ENCODE results near the gene CSMD2.

The CSMD2 gene

DNA sequence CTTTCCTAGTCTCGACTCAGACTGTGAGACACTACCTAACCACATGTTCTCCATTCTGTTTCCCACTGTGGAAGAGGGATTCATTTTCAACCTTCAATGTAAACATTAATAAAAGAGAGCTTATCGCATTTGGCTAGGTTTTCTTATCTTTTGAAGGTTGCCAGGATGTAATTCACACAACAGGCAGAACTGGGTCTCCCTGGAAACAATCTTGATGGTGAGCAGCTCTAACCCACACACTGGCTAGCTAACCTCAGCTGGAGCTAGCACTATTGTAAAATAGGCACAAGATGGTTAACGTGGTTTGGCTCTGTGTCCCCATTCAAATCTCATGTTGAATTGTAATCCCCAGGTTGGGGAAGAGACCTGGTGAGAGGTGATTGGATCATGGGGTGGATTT, 617.5 kb downstream of the CSMD2 start:
- Histone ChIP-seq H3K4me3 (ENCODE audit: low read depth in 1 of 2, low read length in 2 of 2) (no peak overlapping the region), H4K20me1 (ENCODE audit: insufficient read depth, low read length) (no peaks in the 10 kb centered on the region), H3K27me3 (ENCODE audit: insufficient read depth, low read length, poor library complexity) (no peaks in the 10 kb centered on the region), H3K79me2 (ENCODE audit: insufficient read depth, low read length) (no peaks in the 10 kb centered on the region), H3K4me2 (ENCODE audit: insufficient read depth, low read length) (no peak overlapping the region), H3K9me3 (ENCODE audit: insufficient read depth, low read length, severe bottlenecking) (peaks cover 13% of the 10 kb centered on the region), H3K27ac (ENCODE audit: low read length) (no peak overlapping the region), H3K4me1 (ENCODE audit: insufficient read depth, low read length) (no peaks in the 10 kb centered on the region), H3K36me3 (ENCODE audit: insufficient read depth, low read length) (no peaks in the 10 kb centered on the region), H2AFZ (ENCODE audit: low read depth, low read length) (no peak overlapping the region), H3K9ac (ENCODE audit: low read depth, low read length) (no peak overlapping the region)
- DNase-seq (no peak), ATAC-seq (ENCODE audit: insufficient read depth, low read depth) (no peak)
- no peak for TF ChIP-seq EZH2 (IDR thresholded peaks at IDR 0.05; ENCODE audit: borderline replicate concordance, low read depth, low read length, severe bottlenecking)
- TF ChIP-seq, protein P1, sequence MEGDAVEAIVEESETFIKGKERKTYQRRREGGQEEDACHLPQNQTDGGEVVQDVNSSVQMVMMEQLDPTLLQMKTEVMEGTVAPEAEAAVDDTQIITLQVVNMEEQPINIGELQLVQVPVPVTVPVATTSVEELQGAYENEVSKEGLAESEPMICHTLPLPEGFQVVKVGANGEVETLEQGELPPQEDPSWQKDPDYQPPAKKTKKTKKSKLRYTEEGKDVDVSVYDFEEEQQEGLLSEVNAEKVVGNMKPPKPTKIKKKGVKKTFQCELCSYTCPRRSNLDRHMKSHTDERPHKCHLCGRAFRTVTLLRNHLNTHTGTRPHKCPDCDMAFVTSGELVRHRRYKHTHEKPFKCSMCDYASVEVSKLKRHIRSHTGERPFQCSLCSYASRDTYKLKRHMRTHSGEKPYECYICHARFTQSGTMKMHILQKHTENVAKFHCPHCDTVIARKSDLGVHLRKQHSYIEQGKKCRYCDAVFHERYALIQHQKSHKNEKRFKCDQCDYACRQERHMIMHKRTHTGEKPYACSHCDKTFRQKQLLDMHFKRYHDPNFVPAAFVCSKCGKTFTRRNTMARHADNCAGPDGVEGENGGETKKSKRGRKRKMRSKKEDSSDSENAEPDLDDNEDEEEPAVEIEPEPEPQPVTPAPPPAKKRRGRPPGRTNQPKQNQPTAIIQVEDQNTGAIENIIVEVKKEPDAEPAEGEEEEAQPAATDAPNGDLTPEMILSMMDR (IDR thresholded peaks at IDR 0.05; ENCODE audit: borderline replicate concordance, extremely low read depth, low read length, poor library complexity, severe bottlenecking) = no peak

DNA sequence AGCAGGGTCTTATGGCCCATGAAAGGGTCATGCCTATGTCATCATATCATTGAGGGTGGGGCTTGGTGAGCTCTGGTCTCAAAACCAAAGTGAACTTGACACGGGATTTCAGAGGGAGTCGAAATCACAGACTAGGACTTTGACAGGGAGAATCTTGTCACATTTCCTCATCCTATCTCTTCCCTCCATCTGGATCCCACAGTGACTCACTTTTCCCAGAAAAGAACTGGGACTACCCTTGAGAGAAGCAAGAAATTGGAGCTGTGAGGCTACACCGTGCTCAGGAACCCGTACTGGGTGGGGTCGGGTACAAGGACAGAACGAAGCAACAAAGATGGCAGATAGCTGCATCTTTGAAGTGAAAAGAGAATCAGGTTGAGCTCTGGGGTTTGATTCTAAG, 623.1 kb downstream of the CSMD2 start:
- Histone ChIP-seq H3K9ac (ENCODE audit: low read depth, low read length) (no peak overlapping the region), H3K4me2 (ENCODE audit: insufficient read depth, low read length) (no peak overlapping the region), H3K4me3 (ENCODE audit: low read depth in 1 of 2, low read length in 2 of 2) (no peak overlapping the region), H3K4me1 (ENCODE audit: insufficient read depth, low read length) (no peaks in the 10 kb centered on the region), H3K9me3 (ENCODE audit: insufficient read depth, low read length, severe bottlenecking) (no peaks in the 10 kb centered on the region), H2AFZ (ENCODE audit: low read depth, low read length) (no peak overlapping the region), H3K27ac (ENCODE audit: low read length) (no peak overlapping the region), H4K20me1 (ENCODE audit: insufficient read depth, low read length) (no peaks in the 10 kb centered on the region), H3K79me2 (ENCODE audit: insufficient read depth, low read length) (no peaks in the 10 kb centered on the region), H3K36me3 (ENCODE audit: insufficient read depth, low read length) (no peaks in the 10 kb centered on the region), H3K27me3 (ENCODE audit: insufficient read depth, low read length, poor library complexity) (no peaks in the 10 kb centered on the region)
- DNase-seq (no peak), ATAC-seq (ENCODE audit: insufficient read depth, low read depth) (no peak)
- TF ChIP-seq EZH2 (IDR thresholded peaks at IDR 0.05; ENCODE audit: borderline replicate concordance, low read depth, low read length, severe bottlenecking) = no peak
- TF ChIP-seq, protein P1 (IDR thresholded peaks at IDR 0.05; ENCODE audit: borderline replicate concordance, extremely low read depth, low read length, poor library complexity, severe bottlenecking) = no peak

GRCh38 chr1:33537885-33538284, 627.1 kb downstream of the CSMD2 start:
- H4K20me1 ChIP-seq (ENCODE audit: insufficient read depth, low read length) = no peaks in the 10 kb centered on the region
- ATAC-seq (ENCODE audit: insufficient read depth, low read depth) = no peak

More at GRCh38 chr1:33537885-33538284, 627.1 kb downstream of the CSMD2 start:
- Histone ChIP-seq H3K9ac (ENCODE audit: low read depth, low read length) (no peak overlapping the region), H3K4me3 (ENCODE audit: low read depth in 1 of 2, low read length in 2 of 2) (no peak overlapping the region), H3K4me1 (ENCODE audit: insufficient read depth, low read length) (no peaks in the 10 kb centered on the region), H3K79me2 (ENCODE audit: insufficient read depth, low read length) (no peaks in the 10 kb centered on the region), H3K36me3 (ENCODE audit: insufficient read depth, low read length) (no peaks in the 10 kb centered on the region), H3K27me3 (ENCODE audit: insufficient read depth, low read length, poor library complexity) (no peaks in the 10 kb centered on the region), H2AFZ (ENCODE audit: low read depth, low read length) (no peak overlapping the region), H3K27ac (ENCODE audit: low read length) (no peak overlapping the region), H3K4me2 (ENCODE audit: insufficient read depth, low read length) (no peak overlapping the region), H3K9me3 (ENCODE audit: insufficient read depth, low read length, severe bottlenecking) (no peaks in the 10 kb centered on the region)
- no peak for DNase-seq
- no peak for TF ChIP-seq EZH2 (IDR thresholded peaks at IDR 0.05; ENCODE audit: borderline replicate concordance, low read depth, low read length, severe bottlenecking)
- TF ChIP-seq, protein P1 (IDR thresholded peaks at IDR 0.05; ENCODE audit: borderline replicate concordance, extremely low read depth, low read length, poor library complexity, severe bottlenecking) = no peak
